HepG2 (cell line): ENCODE measurements around the gene B3GALT6. TPM values are rescaled to one million over a fixed set of nuclear protein-coding genes. Genes with fewer than 3 reads are reported as not detected.

Source experiments
- DMAP1 ChIP-seq: IDR thresholded peaks from 2 replicates; pipeline ENCODE4 v1.6.1; 2016
- DPF2 ChIP-seq: sonication (generic); formaldehyde crosslinking; IDR thresholded peaks from 2 replicates; pipeline ENCODE4 v1.4.0; 2020; ENCODE audit warnings: mild to moderate bottlenecking, low read depth, missing genetic modification reagents, borderline replicate concordance
- KAT8 ChIP-seq: IDR thresholded peaks from 2 replicates; pipeline ENCODE4 v1.6.1; 2016; ENCODE audit warnings: missing genetic modification reagents, missing compliant biosample characterization
- MIER3 ChIP-seq: IDR thresholded peaks from 2 replicates; pipeline ENCODE4 v1.6.1; 2016; ENCODE audit warnings: missing compliant biosample characterization, borderline replicate concordance
- MYPOP ChIP-seq: sonication (generic); formaldehyde crosslinking; IDR thresholded peaks from 2 replicates; pipeline ENCODE4 v1.8.1; 2023; ENCODE audit warnings: mild to moderate bottlenecking, moderate library complexity, missing genetic modification reagents
- NAIF1 ChIP-seq: sonication (generic); formaldehyde crosslinking; IDR thresholded peaks from 2 replicates; pipeline ENCODE4 v1.5.0; 2020; ENCODE audit warnings: mild to moderate bottlenecking, missing genetic modification reagents, borderline replicate concordance
- RFXANK ChIP-seq: IDR thresholded peaks from 2 replicates; pipeline ENCODE4 v1.6.1; 2016
- SALL2 ChIP-seq: sonication (generic); formaldehyde crosslinking; IDR thresholded peaks from 2 replicates; pipeline ENCODE4 v1.8.1; 2023; ENCODE audit warnings: mild to moderate bottlenecking, missing genetic modification reagents, inconsistent platforms
- SKIL ChIP-seq: sonication (generic); formaldehyde crosslinking; IDR thresholded peaks from 2 replicates; pipeline ENCODE4 v1.8.0; 2022; ENCODE audit warnings: missing genetic modification reagents, mild to moderate bottlenecking, moderate library complexity, borderline replicate concordance
- SRY ChIP-seq: sonication (generic); formaldehyde crosslinking; IDR thresholded peaks from 2 replicates; pipeline ENCODE4 v1.8.0; 2022; ENCODE audit warnings: mild to moderate bottlenecking, missing genetic modification reagents
- TBX2 ChIP-seq: sonication (generic); formaldehyde crosslinking; IDR thresholded peaks from 2 replicates; pipeline ENCODE4 v1.5.0; 2020; ENCODE audit warnings: missing genetic modification reagents, mild to moderate bottlenecking, borderline replicate concordance
- TFAP4 ChIP-seq: sonication (generic); IDR thresholded peaks from 2 replicates; pipeline ENCODE4 v1.6.1; 2016; ENCODE audit warnings: low read depth, borderline replicate concordance
- ZBTB3 ChIP-seq: sonication (generic); formaldehyde crosslinking; IDR thresholded peaks from 2 replicates; pipeline ENCODE4 v1.4.0; 2020; ENCODE audit warnings: low read depth, mild to moderate bottlenecking, moderate library complexity, missing genetic modification reagents, borderline replicate concordance
- ZBTB46 ChIP-seq: sonication (generic); formaldehyde crosslinking; IDR thresholded peaks from 2 replicates; pipeline ENCODE4 v1.4.0; 2020; ENCODE audit warnings: mild to moderate bottlenecking, missing genetic modification reagents, borderline replicate concordance
- ZNF276 ChIP-seq: sonication (generic); formaldehyde crosslinking; IDR thresholded peaks from 2 replicates; pipeline ENCODE4 v1.4.0; 2020; ENCODE audit warnings: mild to moderate bottlenecking, low read depth, missing genetic modification reagents
- ZNF292 ChIP-seq: sonication (generic); formaldehyde crosslinking; IDR thresholded peaks from 2 replicates; pipeline ENCODE4 v1.8.1; 2022; ENCODE audit warnings: mild to moderate bottlenecking, low read depth, missing genetic modification reagents, borderline replicate concordance
- ZNF317 ChIP-seq: sonication (generic); formaldehyde crosslinking; IDR thresholded peaks from 2 replicates; pipeline ENCODE4 v1.5.0; 2020; ENCODE audit warnings: mild to moderate bottlenecking, missing genetic modification reagents
- ZNF557 ChIP-seq: sonication (generic); formaldehyde crosslinking; IDR thresholded peaks from 2 replicates; pipeline ENCODE4 v1.4.0; 2020; ENCODE audit warnings: missing genetic modification reagents
- ZNF558 ChIP-seq: sonication (generic); formaldehyde crosslinking; IDR thresholded peaks from 2 replicates; pipeline ENCODE4 v1.9.0; 2022; ENCODE audit warnings: mild to moderate bottlenecking, missing genetic modification reagents, borderline replicate concordance
- ZNF563 ChIP-seq: sonication (generic); formaldehyde crosslinking; IDR thresholded peaks from 2 replicates; pipeline ENCODE4 v1.8.0; 2022; ENCODE audit warnings: mild to moderate bottlenecking, moderate library complexity, missing genetic modification reagents
- polyA plus RNA-seq, 8 experiments: library from polyadenylated mRNA; depleted of rRNA in 3 of 8; stranded (reverse) in 7 of 8; unstranded in 1 of 8; fragments of >200 nt; fragmentation: Illumina TruSeq in 4 of 8; extraction: Trizol in 4 of 8; gene quantifications; 2 replicates each; pipeline versions ENCODE4 v1.2.1 to v1.2.3, GENCODE V29; 2011 to 2016; ENCODE audit warnings: low read depth in 4 of 8, missing spikeins in 1 of 8, mixed read lengths in 1 of 8; ENCODE audit not compliant: insufficient read depth in 1 of 8
- total RNA-seq, 5 experiments: library from RNA; depleted of rRNA; stranded (reverse); fragments of >200 nt; fragmentation: Illumina TruSeq; extraction: Trizol; gene quantifications; 2 replicates each; pipeline ENCODE4 v1.2.3, GENCODE V29; 2016; ENCODE audit warnings: low read depth in 1 of 5

B3GALT6 gene
- total and polyA plus RNA-seq, 2 of the 13 experiments (the other 11 are each of a cell fraction or from before 2014, with no cell fraction given), result 3.9 to 14.2 TPM

GRCh38 chr1:1273512-1274298 lies 41.7 kb downstream of the B3GALT6 start, which contains the start of gene UBE2J2 (continued):
- TF ChIP-seq MYPOP (CRISPR knock-in tag) (0 out of 2 replicates have a peak, but pooled peaks have one; percentile 57), ZBTB3 (CRISPR knock-in tag) (0 out of 2 replicates have a peak, but pooled peaks have one; percentile 16), MIER3 (CRISPR knock-in tag) (0 out of 2 replicates have a peak, but pooled peaks have one; percentile 27), NAIF1 (CRISPR knock-in tag) (peak; percentile 50; the same call in 1 of the 2 replicates), ZNF557 (no peak), ZNF558 (CRISPR knock-in tag) (no peak), SALL2 (CRISPR knock-in tag) (no peak), ZBTB46 (CRISPR knock-in tag) (0 out of 2 replicates have a peak, but pooled peaks have one; percentile 52), RFXANK (CRISPR knock-in tag) (no peak), ZNF292 (CRISPR knock-in tag) (no peak), ZNF317 (CRISPR knock-in tag) (0 out of 2 replicates have a peak, but pooled peaks have one; percentile 41), KAT8 (peak; percentile 85), SKIL (no peak), TBX2 (CRISPR knock-in tag) (0 out of 2 replicates have a peak, but pooled peaks have one; percentile 23), DPF2 (CRISPR knock-in tag) (no peak), TFAP4 (peak; percentile 19; the same call in 1 of the 2 replicates), ZNF563 (CRISPR knock-in tag) (0 out of 2 replicates have a peak, but pooled peaks have one; percentile 32), SRY (0 out of 2 replicates have a peak, but pooled peaks have one; percentile 23), DMAP1 (CRISPR knock-in tag) (0 out of 2 replicates have a peak, but pooled peaks have one; percentile 34), ZNF276 (CRISPR knock-in tag) (0 out of 2 replicates have a peak, but pooled peaks have one; percentile 86)
